GM12891 (cell line): ENCODE measurements around the gene FHL1.

Experiments
- DNase-seq: peaks from one replicate; pipeline ENCODE4 v3.0.0; 2011; ENCODE audit warnings: low spot score; ENCODE audit not compliant: insufficient read length
- FAIRE-seq: peaks from 2 replicates; lab custom pipeline; 2011; peaks lifted over from hg19 to GRCh38; lab: Jason Lieb, UNC
- PAX5 ChIP-seq: IDR thresholded peaks from 2 replicates; pipeline ENCODE4 v1.6.1; 2011; ENCODE audit warnings: low read length, moderate library complexity, mild to moderate bottlenecking; ENCODE audit not compliant: insufficient read depth, severe bottlenecking
- POLR2A ChIP-seq: IDR thresholded peaks from 2 replicates; pipeline ENCODE4 v1.6.1; 2011; ENCODE audit warnings: low read depth, low read length, control low read depth
- POLR2AphosphoS5 ChIP-seq: IDR thresholded peaks from 2 replicates; pipeline ENCODE4 v1.6.1; 2011; ENCODE audit warnings: low read depth, low read length, control low read depth
- POU2F2 ChIP-seq: IDR thresholded peaks from 2 replicates; pipeline ENCODE4 v1.6.1; 2011; ENCODE audit warnings: low read depth, mild to moderate bottlenecking, control low read depth, low read length, moderate library complexity
- SPI1 ChIP-seq: IDR thresholded peaks from 2 replicates; pipeline ENCODE4 v1.6.1; 2011; ENCODE audit warnings: low read depth, low read length, control low read depth
- TAF1 ChIP-seq: IDR thresholded peaks from 2 replicates; pipeline ENCODE4 v1.6.1; 2011; ENCODE audit warnings: low read depth, low read length, control low read depth

FHL1 gene

GRCh38 chrX:136210806-136211205 lies 63.5 kb downstream of the FHL1 start:
- no peak for FAIRE-seq
- no peak for DNase-seq
- TF ChIP-seq TAF1 = no peak
- no peak for TF ChIP-seq POLR2AphosphoS5
- no peak for TF ChIP-seq POU2F2
- TF ChIP-seq SPI1 = no peak
- no peak for TF ChIP-seq POLR2A
- no peak for TF ChIP-seq PAX5

DNA sequence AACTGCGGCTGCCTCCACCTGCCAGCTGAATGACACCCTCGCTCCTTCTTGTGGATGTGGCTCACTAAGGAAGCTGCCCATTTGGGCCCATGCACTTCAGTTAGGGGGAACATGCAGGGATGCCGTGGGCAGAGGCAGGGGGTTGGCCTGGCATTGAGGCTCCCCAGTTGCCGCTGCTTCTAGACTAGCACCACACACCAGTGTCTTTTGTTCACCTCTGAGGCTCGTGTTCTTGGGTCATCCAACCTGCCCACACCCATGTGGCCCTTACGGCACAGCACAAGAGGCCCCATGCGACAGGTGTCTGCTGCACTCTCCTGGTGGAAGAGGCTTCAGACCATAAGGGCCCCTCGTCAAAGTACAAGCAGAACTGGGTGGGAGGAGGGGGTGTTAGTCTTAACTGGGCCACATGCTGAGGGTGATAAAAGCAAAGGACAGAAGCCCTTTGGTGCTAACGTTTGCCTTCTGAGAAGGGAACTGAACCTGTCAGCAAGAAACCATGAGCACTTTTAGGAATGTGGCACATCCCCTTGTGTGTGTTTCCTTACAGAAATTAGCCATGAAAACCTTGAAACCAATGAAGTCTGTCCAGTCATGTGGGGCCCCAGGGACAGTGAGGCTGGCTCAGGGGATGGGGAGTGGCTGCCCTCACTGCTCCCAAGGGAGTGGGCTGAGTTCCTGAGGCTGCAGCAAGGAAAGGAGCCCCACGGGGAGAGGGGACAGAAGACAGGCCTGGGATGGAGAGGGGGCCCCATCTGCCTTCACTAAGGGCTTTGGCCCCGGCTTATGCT lies 64.6 kb downstream of the FHL1 start:
- FAIRE-seq (no peak), DNase-seq (no peak)
- no peak for TF ChIP-seq POLR2AphosphoS5
- no peak for TF ChIP-seq PAX5
- no peak for TF ChIP-seq POLR2A
- TF ChIP-seq TAF1 = no peak
- TF ChIP-seq SPI1 = no peak
- no peak for TF ChIP-seq POU2F2

GRCh38 chrX:136212557-136213111 lies 65.3 kb downstream of the FHL1 start:
- TF ChIP-seq TAF1 (no peak), SPI1 (no peak), PAX5 (no peak), POU2F2 (no peak), POLR2AphosphoS5 (no peak), POLR2A (no peak)
- no peak for FAIRE-seq
- DNase-seq = no peak

- DNase-seq (no peak), FAIRE-seq (peak; percentile 16)
- TF ChIP-seq POU2F2 = no peak
- no peak for TF ChIP-seq POLR2AphosphoS5
- TF ChIP-seq POLR2A = no peak
- TF ChIP-seq TAF1 = no peak
- no peak for TF ChIP-seq PAX5
- no peak for TF ChIP-seq SPI1
Observed at GRCh38 chrX:136214551-136214950, 67.2 kb downstream of the FHL1 start.

GRCh38 chrX:136215559-136215958 lies 68.2 kb downstream of the FHL1 start:
- TF ChIP-seq SPI1 (no peak), POU2F2 (no peak), PAX5 (no peak), POLR2A (no peak), TAF1 (no peak), POLR2AphosphoS5 (no peak)
- DNase-seq (no peak), FAIRE-seq (no peak)

- FAIRE-seq = no peak
- TF ChIP-seq TAF1 = no peak
- DNase-seq = no peak
Observed at GRCh38 chrX:136219893-136220292, 72.6 kb downstream of the FHL1 start.

- no peak for TF ChIP-seq POLR2AphosphoS5
- TF ChIP-seq PAX5 = no peak
- no peak for TF ChIP-seq POU2F2
- TF ChIP-seq SPI1 = no peak
- TF ChIP-seq POLR2A = no peak
- TF ChIP-seq TAF1 = no peak
- FAIRE-seq (no peak), DNase-seq (no peak)
Observed at GRCh38 chrX:136220540-136220939, 73.2 kb downstream of the FHL1 start.

- FAIRE-seq = no peak
- DNase-seq = no peak
- TF ChIP-seq PAX5 (no peak), POLR2AphosphoS5 (no peak), POU2F2 (no peak), SPI1 (no peak), POLR2A (no peak), TAF1 (no peak)
Observed at GRCh38 chrX:136220951-136221350, 73.6 kb downstream of the FHL1 start.

GRCh38 chrX:136221851-136222513 lies 74.6 kb downstream of the FHL1 start:
- FAIRE-seq (no peak), DNase-seq (no peak)
- no peak for TF ChIP-seq TAF1
- TF ChIP-seq SPI1 = no peak
- no peak for TF ChIP-seq POU2F2
- no peak for TF ChIP-seq POLR2A
- TF ChIP-seq PAX5 = no peak
- TF ChIP-seq POLR2AphosphoS5 = no peak
